Type B pancreatic cell (in vitro differentiated cells): Measurements from ENCODE around the gene KCNG2. TPM values are rescaled to one million over a fixed set of nuclear protein-coding genes. Genes with fewer than 3 reads are reported as not detected.

Experiments used
- DNase-seq: peaks from one replicate; pipeline ENCODE4 v3.0.0; 2021; ENCODE audit warnings: mixed read lengths; ENCODE audit not compliant: unreplicated experiment; ENCODE audit errors: extremely low spot score
- H3K27ac Mint-ChIP-seq: 2 replicates; pipeline ENCODE4 v1.8.0; 2021; ENCODE audit warnings: mild to moderate bottlenecking, mixed read lengths
- H3K27me3 Mint-ChIP-seq: 2 replicates; pipeline ENCODE4 v1.8.0; 2021; ENCODE audit warnings: mixed read lengths
- H3K36me3 Mint-ChIP-seq: 2 replicates; pipeline ENCODE4 v1.8.0; 2021; ENCODE audit warnings: mixed read lengths
- H3K4me1 Mint-ChIP-seq: one replicate; pipeline ENCODE4 v1.8.0; 2021; ENCODE audit warnings: mixed read lengths; ENCODE audit not compliant: unreplicated experiment
- H3K4me3 Mint-ChIP-seq: 2 replicates; pipeline ENCODE4 v1.8.0; 2021; ENCODE audit warnings: mild to moderate bottlenecking, mixed read lengths
- H3K9me3 Mint-ChIP-seq: 2 replicates; pipeline ENCODE4 v1.8.0; 2021; ENCODE audit warnings: mixed read lengths
- CTCF ChIP-seq: fragments of 200-600 bp; sonication (generic); conservative IDR thresholded peaks from 2 replicates; pipeline ENCODE4 v1.5.0; 2021; ENCODE audit warnings: antibody characterized with exemption, mild to moderate bottlenecking
- total RNA-seq: library from RNA; stranded (reverse); gene quantifications from 2 replicates; pipeline ENCODE4 v1.2.1, GENCODE V29; 2021; ENCODE audit warnings: low replicate concordance

Gene KCNG2
- total RNA-seq, 1 donor from 2014 or later = 0.29 TPM

- H3K36me3 Mint-ChIP-seq = no peaks in the 10 kb centered on the region
- no peak overlapping the region for H3K27ac Mint-ChIP-seq
- H3K27me3 Mint-ChIP-seq = peaks cover 26% of the 10 kb centered on the region
- DNase-seq = no peak
- TF ChIP-seq CTCF = no peak
- peaks cover 6% of the 10 kb centered on the region for H3K9me3 Mint-ChIP-seq
- no peaks in the 10 kb centered on the region for H3K4me1 Mint-ChIP-seq
- H3K4me3 Mint-ChIP-seq = no peak overlapping the region
Measured at GRCh38 chr18:79772865-79773696, 24.7 kb upstream of the KCNG2 start.

GRCh38 chr18:79774111-79774510 lies 23.6 kb upstream of the KCNG2 start:
- Mint-ChIP-seq H3K4me3 (no peak overlapping the region), H3K9me3 (peaks cover 6% of the 10 kb centered on the region), H3K36me3 (no peaks in the 10 kb centered on the region), H3K4me1 (no peaks in the 10 kb centered on the region), H3K27me3 (peaks cover 24% of the 10 kb centered on the region), H3K27ac (no peak overlapping the region)
- no peak for DNase-seq
- TF ChIP-seq CTCF = no peak

GRCh38 chr18:79775441-79776221 lies 22.1 kb upstream of the KCNG2 start:
- Mint-ChIP-seq H3K27ac (no peak overlapping the region), H3K9me3 (peaks cover 6% of the 10 kb centered on the region), H3K27me3 (peaks cover 24% of the 10 kb centered on the region), H3K4me1 (no peaks in the 10 kb centered on the region), H3K36me3 (no peaks in the 10 kb centered on the region), H3K4me3 (no peak overlapping the region)
- no peak for TF ChIP-seq CTCF
- no peak for DNase-seq

- DNase-seq = no peak
- Mint-ChIP-seq H3K27me3 (peaks cover 28% of the 10 kb centered on the region), H3K4me1 (no peaks in the 10 kb centered on the region), H3K9me3 (peaks cover 6% of the 10 kb centered on the region), H3K4me3 (no peak overlapping the region), H3K36me3 (no peaks in the 10 kb centered on the region), H3K27ac (no peak overlapping the region)
- no peak for TF ChIP-seq CTCF
Measured at GRCh38 chr18:79776674-79777073, 21.1 kb upstream of the KCNG2 start.

- no peaks in the 10 kb centered on the region for H3K4me1 Mint-ChIP-seq
- H3K27me3 Mint-ChIP-seq = peaks cover 32% of the 10 kb centered on the region
- TF ChIP-seq CTCF = no peak
- H3K36me3 Mint-ChIP-seq = no peaks in the 10 kb centered on the region
- H3K9me3 Mint-ChIP-seq = peaks cover 6% of the 10 kb centered on the region
- H3K27ac Mint-ChIP-seq = no peak overlapping the region
- H3K4me3 Mint-ChIP-seq = no peak overlapping the region
- no peak for DNase-seq
Measured at GRCh38 chr18:79778291-79778791, 19.4 kb upstream of the KCNG2 start.
